HG03521 (cell line): ENCODE measurements around the gene GNB5.

Source experiments
- ATAC-seq: cut with Tn5 transposase; IDR thresholded peaks from one replicate; pipeline ENCODE4 v1.9.1; 2021; ENCODE audit warnings: mild to moderate bottlenecking, moderate library complexity; ENCODE audit not compliant: unreplicated experiment

The GNB5 gene

GRCh38 chr15:52071570-52071969, 119.6 kb downstream of the GNB5 start:
- ATAC-seq: no peak

GRCh38 chr15:52069559-52069958, 121.6 kb downstream of the GNB5 start:
- no peak for ATAC-seq

- ATAC-seq: no peak
Observed at GRCh38 chr15:52068004-52068615, 123.1 kb downstream of the GNB5 start.

GRCh38 chr15:52067545-52067926, 123.7 kb downstream of the GNB5 start:
- no peak for ATAC-seq

- no peak for ATAC-seq
Observed at GRCh38 chr15:52066842-52067544, 124.2 kb downstream of the GNB5 start.
